ENCODE results near the gene NRXN3.

DNA sequence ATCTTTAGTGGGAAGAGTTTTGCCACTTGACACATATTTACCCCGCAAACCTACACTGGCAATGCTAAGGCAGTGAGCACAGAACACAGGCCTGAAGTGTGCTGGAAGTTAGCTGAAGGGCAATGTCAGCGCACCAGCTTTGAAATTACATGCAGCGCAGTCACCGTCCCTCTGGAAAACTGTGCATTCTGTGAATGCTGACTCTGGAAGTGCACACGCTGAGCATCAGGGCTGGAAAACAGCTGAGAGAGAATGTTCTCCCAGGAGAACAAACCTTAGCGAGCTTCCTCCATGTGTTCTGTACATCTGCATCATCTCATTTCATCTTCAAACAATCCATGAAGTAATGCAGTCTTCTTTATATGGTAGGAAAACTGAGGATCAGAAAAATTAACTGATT lies 448.2 kb downstream of the NRXN3 start:
- TF ChIP-seq CTCF (IDR thresholded peaks at IDR 0.05) (no peak), POLR2A (IDR thresholded peaks at IDR 0.05) (no peak)
